ENCODE results near the gene CLCN1. TPM values are rescaled to one million over a fixed set of nuclear protein-coding genes. Genes with fewer than 3 reads are reported as not detected.

CLCN1 gene
- total RNA-seq, 1 experiment from 2014 or later = not detected

- no peaks in the 10 kb centered on the region for H3K9me3 ChIP-seq (ENCODE audit: low read depth, low read length, poor library complexity, severe bottlenecking)
- no peak for TF ChIP-seq EZH2 (IDR thresholded peaks at IDR 0.05; ENCODE audit: borderline replicate concordance, low read depth, low read length, poor library complexity, severe bottlenecking)
- no peak for TF ChIP-seq CTCF (conservative IDR thresholded peaks at IDR 0.05; ENCODE audit: low read depth, low read length)
- intact Hi-C loops (cut with micrococcal nuclease; ENCODE audit: unreplicated experiment) = no loop called here
- no peak for DNase-seq (ENCODE audit: low spot score)
- H3K27ac ChIP-seq (ENCODE audit: low read depth, low read length, poor library complexity, severe bottlenecking) = no peak overlapping the region
- H3K27me3 ChIP-seq (replicated peaks; ENCODE audit: insufficient read depth, low read depth, low read length, poor library complexity) = peaks cover 30% of the 10 kb centered on the region
- H3K4me3 ChIP-seq (ENCODE audit: low read depth, low read length, poor library complexity, severe bottlenecking) = no peak overlapping the region
- BruUV-seq (replicated peaks) = no TSS peak
- no peaks in the 10 kb centered on the region for H3K36me3 ChIP-seq (ENCODE audit: insufficient read depth, low read length, poor library complexity, severe bottlenecking)
- CTCF ChIA-PET = no interaction called here
- H3K4me1 ChIP-seq (ENCODE audit: insufficient read depth, low read length, poor library complexity, severe bottlenecking) = peaks cover 7% of the 10 kb centered on the region
- POLR2A ChIA-PET (ENCODE audit: low non-redundant PET) = no interaction called here
These were observed 52.1 kb downstream of the CLCN1 start for GRCh38 chr7:143367972-143368371.

GRCh38 chr7:143368387-143368786, 52.5 kb downstream of the CLCN1 start:
- POLR2A ChIA-PET (ENCODE audit: low non-redundant PET) = no interaction called here
- H3K4me3 ChIP-seq (ENCODE audit: low read depth, low read length, poor library complexity, severe bottlenecking) = no peak overlapping the region
- peaks cover 26% of the 10 kb centered on the region for H3K27me3 ChIP-seq (replicated peaks; ENCODE audit: insufficient read depth, low read depth, low read length, poor library complexity)
- no peak for DNase-seq (ENCODE audit: low spot score)
- CTCF ChIA-PET = interaction anchor here (0.6 kb wide), 1 partner anchor 35 kb away, joined by 5 read pairs; no protein-coding TSS in a partner anchor
- no peaks in the 10 kb centered on the region for H3K36me3 ChIP-seq (ENCODE audit: insufficient read depth, low read length, poor library complexity, severe bottlenecking)
- no TSS peak for BruUV-seq (replicated peaks)
- TF ChIP-seq EZH2 (IDR thresholded peaks at IDR 0.05; ENCODE audit: borderline replicate concordance, low read depth, low read length, poor library complexity, severe bottlenecking) (no peak), CTCF (conservative IDR thresholded peaks at IDR 0.05; ENCODE audit: low read depth, low read length) (no peak)
- peaks cover 7% of the 10 kb centered on the region for H3K4me1 ChIP-seq (ENCODE audit: insufficient read depth, low read length, poor library complexity, severe bottlenecking)
- H3K9me3 ChIP-seq (ENCODE audit: low read depth, low read length, poor library complexity, severe bottlenecking) = no peaks in the 10 kb centered on the region
- intact Hi-C loops (cut with micrococcal nuclease; ENCODE audit: unreplicated experiment) = no loop called here
- no peak overlapping the region for H3K27ac ChIP-seq (ENCODE audit: low read depth, low read length, poor library complexity, severe bottlenecking)

- Histone ChIP-seq H3K9me3 (ENCODE audit: low read depth, low read length, poor library complexity, severe bottlenecking) (no peaks in the 10 kb centered on the region), H3K27ac (ENCODE audit: low read depth, low read length, poor library complexity, severe bottlenecking) (no peak overlapping the region), H3K36me3 (ENCODE audit: insufficient read depth, low read length, poor library complexity, severe bottlenecking) (no peaks in the 10 kb centered on the region), H3K4me3 (ENCODE audit: low read depth, low read length, poor library complexity, severe bottlenecking) (no peak overlapping the region), H3K27me3 (replicated peaks; ENCODE audit: insufficient read depth, low read depth, low read length, poor library complexity) (peaks cover 10% of the 10 kb centered on the region), H3K4me1 (ENCODE audit: insufficient read depth, low read length, poor library complexity, severe bottlenecking) (peaks cover 7% of the 10 kb centered on the region)
- no peak for DNase-seq (ENCODE audit: low spot score)
- TF ChIP-seq EZH2 (IDR thresholded peaks at IDR 0.05; ENCODE audit: borderline replicate concordance, low read depth, low read length, poor library complexity, severe bottlenecking) (no peak), CTCF (conservative IDR thresholded peaks at IDR 0.05; ENCODE audit: low read depth, low read length) (no peak)
- ChIA-PET CTCF (interaction anchor here (0.6 kb wide), 1 partner anchor 46 kb away, joined by 9 read pairs; no protein-coding TSS in a partner anchor), POLR2A (ENCODE audit: low non-redundant PET) (no interaction called here)
- BruUV-seq (replicated peaks) = no TSS peak
- intact Hi-C loops (cut with micrococcal nuclease; ENCODE audit: unreplicated experiment) = no loop called here
These were observed 54.1 kb downstream of the CLCN1 start for GRCh38 chr7:143369678-143370651.

Measured in A673 (cell line).